ENCODE measurements around the gene KIF6.

KIF6 gene

DNA sequence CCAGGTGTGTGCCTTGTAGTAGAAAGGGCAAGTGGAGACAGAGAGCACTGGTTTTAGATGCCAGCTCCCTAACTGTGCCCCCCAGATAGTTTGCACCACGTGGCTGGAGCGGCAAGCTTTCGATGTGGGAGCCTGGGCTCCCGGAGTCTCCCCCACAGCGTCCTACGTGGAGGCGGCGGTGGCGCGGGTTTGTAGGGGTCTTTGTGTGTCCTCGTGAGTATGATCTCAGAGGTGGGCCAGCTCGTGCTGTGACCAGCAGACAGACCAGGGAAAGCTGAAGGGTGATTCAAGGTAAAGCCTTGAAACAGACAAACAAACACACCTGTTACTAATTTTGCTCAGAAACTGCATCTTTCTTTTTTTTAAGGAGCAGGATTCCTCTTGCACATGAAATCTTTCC lies 397.1 kb downstream of the KIF6 start:
- Histone ChIP-seq H3K9me3 (ENCODE audit: low read length) (no peaks in the 10 kb centered on the region), H4K20me1 (ENCODE audit: insufficient read depth, low read length) (no peaks in the 10 kb centered on the region), H2AFZ (ENCODE audit: low read length) (no peak overlapping the region), H3K27ac (ENCODE audit: low read depth, low read length, poor library complexity, severe bottlenecking) (no peak overlapping the region), H3K36me3 (ENCODE audit: insufficient read depth, low read length) (no peaks in the 10 kb centered on the region), H3K4me2 (ENCODE audit: low read length) (no peak overlapping the region), H3K9ac (ENCODE audit: low read length) (no peak overlapping the region), H3K27me3 (ENCODE audit: insufficient read depth, low read length) (no peaks in the 10 kb centered on the region), H3K4me3 (ENCODE audit: low read depth, low read length, poor library complexity, severe bottlenecking) (no peak overlapping the region), H3K79me2 (ENCODE audit: insufficient read depth, low read length) (no peaks in the 10 kb centered on the region), H3F3A (ENCODE audit: insufficient read depth, low read length) (no peaks in the 10 kb centered on the region), H3K4me1 (ENCODE audit: insufficient read depth, low read length, severe bottlenecking) (no peaks in the 10 kb centered on the region), H3K9me2 (ENCODE audit: low read depth, low read length) (no peaks in the 10 kb centered on the region)
- TF ChIP-seq, protein P1, sequence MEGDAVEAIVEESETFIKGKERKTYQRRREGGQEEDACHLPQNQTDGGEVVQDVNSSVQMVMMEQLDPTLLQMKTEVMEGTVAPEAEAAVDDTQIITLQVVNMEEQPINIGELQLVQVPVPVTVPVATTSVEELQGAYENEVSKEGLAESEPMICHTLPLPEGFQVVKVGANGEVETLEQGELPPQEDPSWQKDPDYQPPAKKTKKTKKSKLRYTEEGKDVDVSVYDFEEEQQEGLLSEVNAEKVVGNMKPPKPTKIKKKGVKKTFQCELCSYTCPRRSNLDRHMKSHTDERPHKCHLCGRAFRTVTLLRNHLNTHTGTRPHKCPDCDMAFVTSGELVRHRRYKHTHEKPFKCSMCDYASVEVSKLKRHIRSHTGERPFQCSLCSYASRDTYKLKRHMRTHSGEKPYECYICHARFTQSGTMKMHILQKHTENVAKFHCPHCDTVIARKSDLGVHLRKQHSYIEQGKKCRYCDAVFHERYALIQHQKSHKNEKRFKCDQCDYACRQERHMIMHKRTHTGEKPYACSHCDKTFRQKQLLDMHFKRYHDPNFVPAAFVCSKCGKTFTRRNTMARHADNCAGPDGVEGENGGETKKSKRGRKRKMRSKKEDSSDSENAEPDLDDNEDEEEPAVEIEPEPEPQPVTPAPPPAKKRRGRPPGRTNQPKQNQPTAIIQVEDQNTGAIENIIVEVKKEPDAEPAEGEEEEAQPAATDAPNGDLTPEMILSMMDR (IDR thresholded peaks at IDR 0.05; ENCODE audit: low read length) = no peak
- no peak for TF ChIP-seq EZH2 (IDR thresholded peaks at IDR 0.05; ENCODE audit: borderline replicate concordance, low read length)

DNA sequence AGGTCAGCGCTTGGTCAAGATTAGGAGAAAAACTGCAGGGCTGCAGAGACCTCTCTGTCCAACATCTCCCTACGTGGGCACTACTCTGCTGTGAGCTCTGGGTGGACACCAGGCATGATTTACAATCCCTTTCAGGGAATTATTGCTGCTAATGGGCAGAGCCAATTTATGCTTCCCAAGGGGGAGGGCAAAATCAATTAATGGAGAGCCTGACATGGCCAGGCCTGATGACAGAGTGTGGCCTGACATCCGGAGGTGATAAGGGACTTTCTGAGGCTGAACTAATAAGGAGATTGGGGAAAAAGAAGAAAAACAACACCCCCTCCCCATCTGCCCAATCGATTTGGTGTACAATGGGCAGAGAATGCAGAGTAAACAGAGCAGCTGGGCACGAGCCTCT lies 397.7 kb downstream of the KIF6 start:
- no peak overlapping the region for H3K4me2 ChIP-seq (ENCODE audit: low read length)
- H3K9me3 ChIP-seq (ENCODE audit: low read length) = no peaks in the 10 kb centered on the region
- H3K4me3 ChIP-seq (ENCODE audit: low read depth, low read length, poor library complexity, severe bottlenecking) = no peak overlapping the region
- no peaks in the 10 kb centered on the region for H3K4me1 ChIP-seq (ENCODE audit: insufficient read depth, low read length, severe bottlenecking)
- no peaks in the 10 kb centered on the region for H3K36me3 ChIP-seq (ENCODE audit: insufficient read depth, low read length)
- H3K9me2 ChIP-seq (ENCODE audit: low read depth, low read length) = no peaks in the 10 kb centered on the region
- no peaks in the 10 kb centered on the region for H4K20me1 ChIP-seq (ENCODE audit: insufficient read depth, low read length)
- H3K27me3 ChIP-seq (ENCODE audit: insufficient read depth, low read length) = no peaks in the 10 kb centered on the region
- no peak overlapping the region for H3K27ac ChIP-seq (ENCODE audit: low read depth, low read length, poor library complexity, severe bottlenecking)
- H3F3A ChIP-seq (ENCODE audit: insufficient read depth, low read length) = no peaks in the 10 kb centered on the region
- no peak overlapping the region for H3K9ac ChIP-seq (ENCODE audit: low read length)
- TF ChIP-seq EZH2 (IDR thresholded peaks at IDR 0.05; ENCODE audit: borderline replicate concordance, low read length) = no peak
- TF ChIP-seq, protein P1 (IDR thresholded peaks at IDR 0.05; ENCODE audit: low read length) = no peak
- no peak overlapping the region for H2AFZ ChIP-seq (ENCODE audit: low read length)
- H3K79me2 ChIP-seq (ENCODE audit: insufficient read depth, low read length) = no peaks in the 10 kb centered on the region

DNA sequence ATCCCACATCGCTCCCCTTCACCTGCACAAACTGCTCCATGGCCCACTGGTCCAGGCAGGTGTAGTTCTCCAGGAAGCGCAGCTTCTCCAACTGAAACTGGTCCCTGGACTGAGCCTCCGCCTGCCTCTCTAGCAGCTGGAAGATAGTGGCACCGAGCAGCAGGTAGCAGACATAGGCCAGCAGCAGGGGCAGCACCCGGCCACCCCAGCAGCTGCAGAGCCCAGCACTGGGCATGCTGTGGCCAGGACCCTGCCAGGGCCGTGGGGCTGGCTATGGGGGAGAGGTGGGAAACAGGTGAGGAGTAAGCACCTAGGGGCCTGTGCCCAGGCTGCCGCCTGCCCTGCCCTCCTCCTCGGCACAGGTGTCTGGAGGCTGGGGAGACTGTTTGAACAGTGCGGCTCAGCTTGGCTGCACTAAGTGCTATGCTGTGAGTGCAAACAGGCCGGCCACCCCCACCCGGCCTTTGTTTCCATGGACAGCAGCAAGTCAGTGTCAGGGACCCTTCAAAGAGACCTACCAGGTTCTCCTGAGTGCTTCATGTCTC lies 402.8 kb downstream of the KIF6 start, which contains the start of gene KCNK16:
TSS of gene KCNK16 (minus strand) at position 397 of the 545 bp plus-strand sequence. CDS start at position 235, 162 bp downstream.
- H3K9ac ChIP-seq (ENCODE audit: low read length) = no peak within 1 kb of the TSS
- H3K4me2 ChIP-seq (ENCODE audit: low read length) = no peak within 1 kb of the TSS
- no peaks in the 10 kb centered on the region for H3K36me3 ChIP-seq (ENCODE audit: insufficient read depth, low read length)
- H3K4me3 ChIP-seq (ENCODE audit: low read depth, low read length, poor library complexity, severe bottlenecking) = no peak within 1 kb of the TSS
- H3K4me1 ChIP-seq (ENCODE audit: insufficient read depth, low read length, severe bottlenecking) = no peaks in the 10 kb centered on the region
- no peak within 1 kb of the TSS for H2AFZ ChIP-seq (ENCODE audit: low read length)
- no peaks in the 10 kb centered on the region for H3K9me2 ChIP-seq (ENCODE audit: low read depth, low read length)
- no peaks in the 10 kb centered on the region for H4K20me1 ChIP-seq (ENCODE audit: insufficient read depth, low read length)
- H3F3A ChIP-seq (ENCODE audit: insufficient read depth, low read length) = no peaks in the 10 kb centered on the region
- TF ChIP-seq EZH2 (IDR thresholded peaks at IDR 0.05; ENCODE audit: borderline replicate concordance, low read length) = no peak
- TF ChIP-seq, protein P1 (IDR thresholded peaks at IDR 0.05; ENCODE audit: low read length) = no peak
- no peaks in the 10 kb centered on the region for H3K27me3 ChIP-seq (ENCODE audit: insufficient read depth, low read length)
- H3K27ac ChIP-seq (ENCODE audit: low read depth, low read length, poor library complexity, severe bottlenecking) = no peak within 1 kb of the TSS
- no peaks in the 10 kb centered on the region for H3K79me2 ChIP-seq (ENCODE audit: insufficient read depth, low read length)
- H3K9me3 ChIP-seq (ENCODE audit: low read length) = no peaks in the 10 kb centered on the region

Data from OCI-LY1 (cell line).